Measurements from ENCODE around the gene PAPSS1. TPM values are rescaled to one million over a fixed set of nuclear protein-coding genes. Genes with fewer than 3 reads are reported as not detected.

The PAPSS1 gene
- total RNA-seq, 2 donors from 2014 or later: 31.0 to 32.5 TPM

GRCh38 chr4:107600436-107600835, 119.6 kb downstream of the PAPSS1 start:
- no peak for ATAC-seq (replicated peaks)
- Mint-ChIP-seq H3K4me3 (no peak overlapping the region), H3K36me3 (ENCODE audit: low read depth) (no peaks in the 10 kb centered on the region), H3K27ac (no peak overlapping the region), H3K4me1 (no peaks in the 10 kb centered on the region), H3K9me3 (no peaks in the 10 kb centered on the region), H3K27me3 (peaks cover 3% of the 10 kb centered on the region)

- H3K27ac Mint-ChIP-seq: no peak overlapping the region
- no peaks in the 10 kb centered on the region for H3K4me1 Mint-ChIP-seq
- H3K27me3 Mint-ChIP-seq: peaks cover 3% of the 10 kb centered on the region
- H3K36me3 Mint-ChIP-seq (ENCODE audit: low read depth): no peaks in the 10 kb centered on the region
- H3K4me3 Mint-ChIP-seq: no peak overlapping the region
- H3K9me3 Mint-ChIP-seq: no peaks in the 10 kb centered on the region
- ATAC-seq (replicated peaks): no peak
Observed at GRCh38 chr4:107599841-107600240, 120.2 kb downstream of the PAPSS1 start.

DNA sequence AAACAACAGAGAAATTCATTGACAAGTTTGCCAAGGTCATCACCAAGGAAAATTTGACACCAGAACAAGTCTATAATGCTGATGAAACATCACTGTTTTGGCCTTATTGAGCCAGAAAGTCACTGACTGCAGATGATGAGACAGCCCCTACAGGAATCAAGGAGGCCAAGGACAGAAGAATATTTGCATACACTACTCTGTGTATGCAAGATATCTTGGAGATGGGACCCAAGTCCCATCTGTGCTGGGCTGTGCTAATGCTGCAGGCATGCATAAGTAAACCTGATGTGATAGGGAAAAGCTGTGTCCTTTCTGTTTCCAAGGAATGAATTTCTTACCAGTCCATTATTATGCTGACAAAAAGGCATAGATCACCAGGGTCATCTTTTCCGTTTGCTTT, 126.8 kb downstream of the PAPSS1 start:
- Mint-ChIP-seq H3K4me3 (no peak overlapping the region), H3K27ac (no peak overlapping the region), H3K27me3 (peaks cover 3% of the 10 kb centered on the region), H3K9me3 (no peaks in the 10 kb centered on the region), H3K36me3 (ENCODE audit: low read depth) (no peaks in the 10 kb centered on the region), H3K4me1 (no peaks in the 10 kb centered on the region)
- ATAC-seq (replicated peaks): no peak

- H3K9me3 Mint-ChIP-seq: no peaks in the 10 kb centered on the region
- H3K36me3 Mint-ChIP-seq (ENCODE audit: low read depth): no peaks in the 10 kb centered on the region
- H3K27me3 Mint-ChIP-seq: peaks cover 3% of the 10 kb centered on the region
- H3K4me1 Mint-ChIP-seq: no peaks in the 10 kb centered on the region
- ATAC-seq (replicated peaks): no peak
- H3K27ac Mint-ChIP-seq: no peak overlapping the region
- H3K4me3 Mint-ChIP-seq: no peak overlapping the region
Observed at GRCh38 chr4:107592519-107592918, 127.5 kb downstream of the PAPSS1 start.

DNA sequence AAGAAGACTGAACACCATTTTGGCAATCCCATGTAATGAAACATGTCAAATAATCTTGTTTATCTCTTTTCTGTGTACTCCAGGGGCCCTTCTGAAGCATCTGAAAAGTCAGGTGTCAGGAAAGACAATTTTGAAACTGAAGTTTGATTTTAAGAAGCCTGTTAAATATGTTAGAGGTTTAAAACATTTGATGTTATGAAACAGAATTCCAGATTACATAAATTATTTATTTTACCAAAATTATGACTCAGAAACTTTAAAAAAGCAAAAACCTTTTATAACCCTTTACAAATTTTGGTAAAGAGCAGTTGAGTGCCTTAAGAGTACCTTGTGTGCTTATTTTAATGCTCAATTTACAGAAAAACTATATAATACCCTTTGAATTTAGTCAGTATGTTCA, 130.8 kb downstream of the PAPSS1 start:
- no peaks in the 10 kb centered on the region for H3K9me3 Mint-ChIP-seq
- no peaks in the 10 kb centered on the region for H3K36me3 Mint-ChIP-seq (ENCODE audit: low read depth)
- no peak overlapping the region for H3K4me3 Mint-ChIP-seq
- no peaks in the 10 kb centered on the region for H3K4me1 Mint-ChIP-seq
- no peak overlapping the region for H3K27ac Mint-ChIP-seq
- H3K27me3 Mint-ChIP-seq: no peaks in the 10 kb centered on the region
- ATAC-seq (replicated peaks): no peak

- no peaks in the 10 kb centered on the region for H3K36me3 Mint-ChIP-seq (ENCODE audit: low read depth)
- no peak overlapping the region for H3K4me3 Mint-ChIP-seq
- no peaks in the 10 kb centered on the region for H3K9me3 Mint-ChIP-seq
- no peak for ATAC-seq (replicated peaks)
- peaks cover 5% of the 10 kb centered on the region for H3K27me3 Mint-ChIP-seq
- no peak overlapping the region for H3K27ac Mint-ChIP-seq
- H3K4me1 Mint-ChIP-seq: no peaks in the 10 kb centered on the region
Observed at GRCh38 chr4:107586371-107586770, 133.7 kb downstream of the PAPSS1 start.

GRCh38 chr4:107579099-107579498, 140.9 kb downstream of the PAPSS1 start:
- Mint-ChIP-seq H3K9me3 (peaks cover 4% of the 10 kb centered on the region), H3K27ac (no peak overlapping the region), H3K4me1 (no peaks in the 10 kb centered on the region), H3K4me3 (no peak overlapping the region), H3K36me3 (ENCODE audit: low read depth) (no peaks in the 10 kb centered on the region), H3K27me3 (peaks cover 5% of the 10 kb centered on the region)
- ATAC-seq (replicated peaks): no peak

DNA sequence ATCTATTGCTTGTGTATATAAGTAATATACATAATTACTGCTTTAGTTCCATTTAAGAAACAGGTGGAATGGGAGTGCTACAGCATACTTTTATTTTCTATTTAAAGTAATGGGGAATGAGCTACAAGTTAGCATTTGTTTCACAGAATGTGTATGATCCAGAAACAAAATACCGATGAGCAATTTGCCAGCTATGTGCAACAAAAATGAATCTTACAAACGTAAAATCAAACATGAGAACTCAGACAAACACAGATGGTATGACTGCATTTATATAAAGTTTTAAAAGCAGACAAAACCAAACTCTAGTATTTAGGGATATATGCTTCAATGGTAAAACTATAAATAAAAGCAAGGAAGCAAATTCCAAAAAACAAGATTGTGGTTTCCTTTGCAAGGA, 141.7 kb downstream of the PAPSS1 start:
- Mint-ChIP-seq H3K36me3 (ENCODE audit: low read depth) (no peaks in the 10 kb centered on the region), H3K4me1 (no peaks in the 10 kb centered on the region), H3K27ac (no peak overlapping the region), H3K27me3 (peaks cover 5% of the 10 kb centered on the region), H3K4me3 (no peak overlapping the region), H3K9me3 (peaks cover 4% of the 10 kb centered on the region)
- ATAC-seq (replicated peaks): no peak

- no peak for ATAC-seq (replicated peaks)
- no peaks in the 10 kb centered on the region for H3K4me1 Mint-ChIP-seq
- peaks cover 4% of the 10 kb centered on the region for H3K9me3 Mint-ChIP-seq
- no peak overlapping the region for H3K27ac Mint-ChIP-seq
- H3K4me3 Mint-ChIP-seq: no peak overlapping the region
- H3K36me3 Mint-ChIP-seq (ENCODE audit: low read depth): no peaks in the 10 kb centered on the region
- H3K27me3 Mint-ChIP-seq: peaks cover 5% of the 10 kb centered on the region
Observed at GRCh38 chr4:107577743-107578142, 142.3 kb downstream of the PAPSS1 start.

- no peak overlapping the region for H3K27ac Mint-ChIP-seq
- H3K4me3 Mint-ChIP-seq: no peak overlapping the region
- peaks cover under 1% of the 10 kb centered on the region for H3K9me3 Mint-ChIP-seq
- H3K27me3 Mint-ChIP-seq: no peaks in the 10 kb centered on the region
- ATAC-seq (replicated peaks): no peak
- no peaks in the 10 kb centered on the region for H3K36me3 Mint-ChIP-seq (ENCODE audit: low read depth)
- H3K4me1 Mint-ChIP-seq: no peaks in the 10 kb centered on the region
Observed at GRCh38 chr4:107575243-107575642, 144.8 kb downstream of the PAPSS1 start.

DNA sequence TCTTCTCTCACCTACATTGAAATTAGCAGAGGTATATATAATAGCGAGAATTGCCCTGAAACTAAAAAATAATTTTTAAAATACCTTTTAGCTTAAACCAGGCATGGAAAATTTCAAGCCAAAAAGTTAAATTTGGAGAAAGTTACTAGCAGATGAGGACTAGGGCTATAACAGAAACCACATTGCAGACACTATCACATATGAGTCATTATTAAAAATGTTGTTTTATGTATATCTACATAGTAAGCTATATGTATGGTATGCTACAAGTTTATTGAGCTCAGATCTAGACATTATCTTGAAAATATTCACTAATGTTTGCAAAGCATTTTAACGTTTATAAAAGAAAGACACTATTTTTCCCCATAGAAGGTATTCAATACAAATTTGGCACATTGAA, 147.8 kb downstream of the PAPSS1 start:
- Mint-ChIP-seq H3K9me3 (no peaks in the 10 kb centered on the region), H3K4me1 (no peaks in the 10 kb centered on the region), H3K27me3 (no peaks in the 10 kb centered on the region), H3K27ac (no peak overlapping the region), H3K4me3 (no peak overlapping the region), H3K36me3 (ENCODE audit: low read depth) (no peaks in the 10 kb centered on the region)
- ATAC-seq (replicated peaks): no peak

DNA sequence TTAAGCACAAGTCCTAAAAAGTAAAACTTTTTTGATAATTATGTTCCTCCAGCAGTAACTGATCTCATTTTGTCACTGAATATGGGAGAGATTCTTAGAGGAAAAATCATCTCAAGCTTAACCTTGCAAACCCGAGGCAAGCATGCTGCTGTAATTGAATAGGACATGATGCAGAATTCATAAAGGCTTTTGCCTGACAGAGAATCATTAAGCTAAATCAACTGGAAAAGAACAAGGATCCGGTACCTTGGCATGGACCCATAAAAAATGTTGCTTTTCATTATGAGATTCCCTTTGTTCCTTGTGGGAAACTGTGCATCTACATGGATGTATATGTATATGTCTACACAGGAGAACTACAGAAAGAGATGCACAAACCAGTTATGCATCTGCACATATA, 149.1 kb downstream of the PAPSS1 start:
- Mint-ChIP-seq H3K27me3 (no peaks in the 10 kb centered on the region), H3K4me3 (no peak overlapping the region), H3K9me3 (no peaks in the 10 kb centered on the region), H3K36me3 (ENCODE audit: low read depth) (no peaks in the 10 kb centered on the region), H3K4me1 (no peaks in the 10 kb centered on the region), H3K27ac (no peak overlapping the region)
- no peak for ATAC-seq (replicated peaks)

DNA sequence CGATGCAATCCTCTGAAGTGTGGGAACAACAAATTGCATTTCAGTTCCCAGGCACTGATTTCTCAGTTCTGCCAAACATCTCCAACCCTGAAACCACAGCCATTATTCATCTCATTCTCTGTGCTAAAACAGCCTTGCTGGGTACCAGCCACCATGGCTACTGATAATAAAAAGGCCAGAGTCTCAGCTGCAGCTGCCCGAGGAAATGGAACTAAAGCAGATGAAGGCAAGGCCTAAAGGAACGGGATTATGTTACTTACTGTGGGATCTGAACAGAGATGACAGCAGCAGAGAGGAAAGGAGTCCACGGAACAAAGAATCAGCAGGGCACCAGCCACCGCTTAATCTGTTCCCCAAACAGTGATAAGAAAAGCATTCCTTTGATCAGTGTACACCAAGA, 155.7 kb downstream of the PAPSS1 start:
- peaks cover 10% of the 10 kb centered on the region for H3K27me3 Mint-ChIP-seq
- H3K36me3 Mint-ChIP-seq (ENCODE audit: low read depth): no peaks in the 10 kb centered on the region
- no peaks in the 10 kb centered on the region for H3K4me1 Mint-ChIP-seq
- ATAC-seq (replicated peaks): no peak
- peaks cover 10% of the 10 kb centered on the region for H3K9me3 Mint-ChIP-seq
- H3K27ac Mint-ChIP-seq: no peak overlapping the region
- H3K4me3 Mint-ChIP-seq: no peak overlapping the region

Other genes starting within 250 kb of the PAPSS1 start
- 1 to 10 TPM in 1 of 2 donors, under 1 TPM in 1; 0.19 to 1.2 TPM for gene SGMS2, start 104.7 kb upstream of the PAPSS1 start, total RNA-seq
- gene CYP2U1, start 211.3 kb upstream of the PAPSS1 start, total RNA-seq: 1 to 10 TPM in 1 of 2 donors, under 1 TPM in 1; 0.90 to 1.3 TPM